DOHH2 (cell line): ENCODE measurements around the gene JAG2.

Source experiments
- CTCF ChIP-seq: fragments of 200-600 bp; sonication (generic); IDR thresholded peaks from one replicate; pipeline ENCODE4 v1.5.1; 2014; ENCODE audit warnings: antibody characterized with exemption, mild to moderate bottlenecking, low read depth, low read length; ENCODE audit not compliant: poor library complexity, severe bottlenecking
- EZH2phosphoT487 ChIP-seq: fragments of 200-600 bp; sonication (generic); IDR thresholded peaks from 2 replicates; pipeline ENCODE4 v1.6.1; 2017; ENCODE audit warnings: borderline replicate concordance, mild to moderate bottlenecking, antibody characterized with exemption, low read length, moderate library complexity, mixed read lengths

- TF ChIP-seq CTCF (no peak), EZH2phosphoT487 (no peak)
Measured at GRCh38 chr14:105195051-105195450, 26.5 kb upstream of the JAG2 start.
